Lower lobe of right lung (tissue), 2 donors: ENCODE data around the gene SQSTM1. TPM values are rescaled to one million over a fixed set of nuclear protein-coding genes. Genes with fewer than 3 reads are reported as not detected.

Experiments used
- ATAC-seq, 2 donors: fragments of 200-7000 bp; cut with Tn5 transposase; one replicate each; pipeline ENCODE4 v1.9.1; 2020 to 2022; ENCODE audit warnings: mild to moderate bottlenecking in 2 of 2, moderate library complexity in 2 of 2
- DNase-seq: peaks from one replicate; pipeline ENCODE4 v3.0.0-alpha.2; 2020
- H3K27ac ChIP-seq: fragments of 200-600 bp; one replicate; pipeline ENCODE4 v1.8.0; 2022
- H3K27me3 ChIP-seq: fragments of 200-600 bp; one replicate; pipeline ENCODE4 v1.8.0; 2022; ENCODE audit warnings: low read depth
- H3K36me3 ChIP-seq: fragments of 200-600 bp; one replicate; pipeline ENCODE4 v1.8.0; 2022; ENCODE audit warnings: mild to moderate bottlenecking
- H3K4me1 ChIP-seq: fragments of 200-600 bp; one replicate; pipeline ENCODE4 v1.8.0; 2022
- H3K4me3 ChIP-seq: fragments of 200-600 bp; one replicate; pipeline ENCODE4 v1.8.0; 2022; ENCODE audit warnings: mild to moderate bottlenecking
- H3K9me3 ChIP-seq: fragments of 200-600 bp; one replicate; pipeline ENCODE4 v1.8.0; 2022
- CTCF ChIP-seq: fragments of 200-600 bp; IDR thresholded peaks from one replicate; pipeline ENCODE4 v1.8.0; 2022; ENCODE audit warnings: antibody characterized with exemption, mild to moderate bottlenecking
- intact Hi-C: fragments of 100-400 bp; cut with DNase I; formaldehyde crosslinking; loops from one replicate; pipeline ENCODE4 v1.11.0; 2022
- total RNA-seq: library from RNA; stranded (reverse); fragmentation: NEBNext Ultra II Directional; extraction: Animal tissue kit (Norgen Biotek cat#: 25700); gene quantifications from one replicate; pipeline ENCODE4 v1.2.1, GENCODE V29; 2021
- donor health status: DM: no; HTN: yes; CAD: no; lungs with severe emphysema.

The SQSTM1 gene
- total RNA-seq, 1 donor from 2014 or later = 450 TPM

- Histone ChIP-seq H3K4me1 (peaks cover 50% of the 10 kb centered on the region), H3K9me3 (no peaks in the 10 kb centered on the region), H3K27me3 (no peaks in the 10 kb centered on the region), H3K4me3 (no peak overlapping the region), H3K36me3 (peaks cover under 1% of the 10 kb centered on the region), H3K27ac (peak overlapping the region; percentile 80)
- TF ChIP-seq CTCF = no peak
- ATAC-seq = no peak
- peak; percentile 51 for DNase-seq
- intact Hi-C loops = no loop called here
Observed at GRCh38 chr5:179791881-179792611, 28.7 kb upstream of the SQSTM1 start.

DNA sequence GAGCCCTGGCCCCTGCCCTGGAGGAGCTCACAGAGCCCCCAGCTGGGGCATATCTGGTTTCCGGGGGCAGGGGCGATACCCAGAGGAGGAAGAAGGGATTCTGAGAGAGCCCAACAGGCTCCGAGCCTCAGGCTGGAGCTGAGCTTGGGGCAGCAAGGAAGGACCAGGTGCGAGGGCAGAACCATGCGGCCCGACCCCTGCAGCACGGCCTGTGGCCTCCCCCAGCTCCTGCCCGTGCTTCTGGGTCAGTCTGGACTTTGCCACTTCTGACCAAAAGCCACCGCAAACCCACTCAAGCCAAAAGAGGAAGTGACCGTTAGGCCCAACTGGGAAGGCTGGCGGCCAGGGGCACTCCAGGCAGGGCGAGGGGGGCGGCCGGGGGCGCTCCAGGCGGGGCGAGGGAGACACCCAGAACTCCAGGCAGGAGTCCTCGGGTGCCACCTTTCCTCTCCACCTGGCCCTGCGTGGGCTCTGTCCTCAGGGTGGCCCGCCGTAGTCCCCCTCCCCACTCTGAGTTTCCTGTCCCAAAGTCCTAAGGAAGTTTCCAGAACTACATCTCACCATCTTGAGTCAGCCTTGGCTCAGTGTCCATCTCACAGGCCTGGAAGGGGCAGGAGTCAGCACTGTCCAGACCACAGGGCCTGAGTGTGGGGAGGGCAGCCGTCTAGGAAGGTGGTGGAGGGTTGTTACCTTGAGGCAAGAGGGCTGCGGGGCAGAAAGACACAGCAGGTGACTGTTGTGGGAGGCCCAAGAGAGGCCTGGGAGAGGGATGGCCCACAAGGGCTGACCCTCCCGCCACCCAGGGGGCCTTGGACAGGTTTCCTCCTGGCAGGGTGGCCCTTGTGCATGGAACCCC is 27.9 kb upstream of the SQSTM1 start:
- intact Hi-C loops = no loop called here
- peak overlapping the region; percentile 80 for H3K27ac ChIP-seq
- DNase-seq (peak; percentile 65), ATAC-seq (peak in 1 of 2 donors; percentile 1)
- no peaks in the 10 kb centered on the region for H3K9me3 ChIP-seq
- no peaks in the 10 kb centered on the region for H3K27me3 ChIP-seq
- no peak overlapping the region for H3K4me3 ChIP-seq
- no peak for TF ChIP-seq CTCF
- H3K36me3 ChIP-seq = peaks cover 9% of the 10 kb centered on the region
- H3K4me1 ChIP-seq = peaks cover 53% of the 10 kb centered on the region

- H3K4me1 ChIP-seq = peaks cover 53% of the 10 kb centered on the region
- DNase-seq (peak; percentile 83), ATAC-seq (peak; percentile 22 to 62)
- H3K27me3 ChIP-seq = no peaks in the 10 kb centered on the region
- H3K36me3 ChIP-seq = peaks cover 16% of the 10 kb centered on the region
- no peak for TF ChIP-seq CTCF
- intact Hi-C loops = no loop called here
- peak within 1 kb of the TSS; percentile 76 for H3K4me3 ChIP-seq
- H3K9me3 ChIP-seq = no peaks in the 10 kb centered on the region
- peak within 1 kb of the TSS; percentile 80 for H3K27ac ChIP-seq
Observed at GRCh38 chr5:179793468-179794139, 27.1 kb upstream of the SQSTM1 start, which contains the start of gene LTC4S. Gene LTC4S, plus strand, starts transcription at chr5:179793986. Its CDS starts 95 bp downstream, at chr5:179794081.

GRCh38 chr5:179794171-179794570 is 26.5 kb upstream of the SQSTM1 start:
- intact Hi-C loops = no loop called here
- no peak for TF ChIP-seq CTCF
- Histone ChIP-seq H3K27me3 (no peaks in the 10 kb centered on the region), H3K36me3 (peaks cover 22% of the 10 kb centered on the region), H3K27ac (peak overlapping the region; percentile 80), H3K9me3 (no peaks in the 10 kb centered on the region), H3K4me3 (peak overlapping the region; percentile 76), H3K4me1 (peaks cover 53% of the 10 kb centered on the region)
- ATAC-seq = no peak
- DNase-seq = no peak

- no peak for DNase-seq
- Histone ChIP-seq H3K27me3 (no peaks in the 10 kb centered on the region), H3K9me3 (no peaks in the 10 kb centered on the region), H3K4me1 (peaks cover 53% of the 10 kb centered on the region), H3K27ac (peak overlapping the region; percentile 80), H3K36me3 (peaks cover 26% of the 10 kb centered on the region), H3K4me3 (peak overlapping the region; percentile 76)
- no peak for ATAC-seq
- intact Hi-C loops = no loop called here
- no peak for TF ChIP-seq CTCF
Observed at GRCh38 chr5:179794575-179794974, 26.1 kb upstream of the SQSTM1 start.
